Astrocyte of the spinal cord (primary cell): ENCODE data around the gene LAIR2.
A peak's percentile ranks its signal among the peaks of the same experiment; 100 is the strongest.
"Not testable (repeated sequence)": the region's sequence is repeated elsewhere in the genome, so short reads cannot be mapped to it uniquely, and the experiment has no call there.

ENCODE experiments used
- DNase-seq: peaks from one replicate; pipeline ENCODE4 v3.0.0; 2011; ENCODE audit warnings: low read depth, low spot score
- H3K4me3 ChIP-seq: 2 replicates; pipeline ENCODE4 v1.5.1; 2011; ENCODE audit warnings: low read depth, mild to moderate bottlenecking, low read length, moderate library complexity
- in situ Hi-C: cut with HindIII; loops from 2 replicates; pipeline ENCODE4 v1.10.0; 2017; ENCODE audit warnings: low sequenced_read_pairs
- TF ChIP-seq, protein P1 (sequence below): IDR thresholded peaks from 2 replicates; pipeline ENCODE4 v1.5.1; 2012; ENCODE audit warnings: low read depth, mild to moderate bottlenecking, low read length, inconsistent platforms

LAIR2 gene

DNA sequence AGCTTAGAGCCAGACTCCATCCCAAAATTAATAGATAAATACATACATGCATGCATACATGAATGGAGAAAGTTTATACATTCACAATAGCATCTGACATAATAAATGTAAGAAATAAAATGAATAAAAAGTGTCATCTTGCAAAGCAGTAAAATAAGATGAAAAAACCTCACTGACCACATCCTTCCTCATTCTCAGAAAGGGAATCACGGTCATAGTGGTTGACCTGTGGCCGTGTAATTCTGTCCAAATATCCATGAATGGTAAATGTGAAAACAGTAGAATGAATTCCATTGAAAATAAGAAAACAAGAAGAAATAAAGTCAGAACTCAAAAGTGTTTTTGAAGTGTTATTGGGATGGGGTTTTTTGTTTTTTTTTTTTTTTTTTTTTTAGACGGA, 19.7 kb upstream of the LAIR2 start:
- no peak overlapping the region for H3K4me3 ChIP-seq
- DNase-seq = no peak
- TF ChIP-seq, protein P1, sequence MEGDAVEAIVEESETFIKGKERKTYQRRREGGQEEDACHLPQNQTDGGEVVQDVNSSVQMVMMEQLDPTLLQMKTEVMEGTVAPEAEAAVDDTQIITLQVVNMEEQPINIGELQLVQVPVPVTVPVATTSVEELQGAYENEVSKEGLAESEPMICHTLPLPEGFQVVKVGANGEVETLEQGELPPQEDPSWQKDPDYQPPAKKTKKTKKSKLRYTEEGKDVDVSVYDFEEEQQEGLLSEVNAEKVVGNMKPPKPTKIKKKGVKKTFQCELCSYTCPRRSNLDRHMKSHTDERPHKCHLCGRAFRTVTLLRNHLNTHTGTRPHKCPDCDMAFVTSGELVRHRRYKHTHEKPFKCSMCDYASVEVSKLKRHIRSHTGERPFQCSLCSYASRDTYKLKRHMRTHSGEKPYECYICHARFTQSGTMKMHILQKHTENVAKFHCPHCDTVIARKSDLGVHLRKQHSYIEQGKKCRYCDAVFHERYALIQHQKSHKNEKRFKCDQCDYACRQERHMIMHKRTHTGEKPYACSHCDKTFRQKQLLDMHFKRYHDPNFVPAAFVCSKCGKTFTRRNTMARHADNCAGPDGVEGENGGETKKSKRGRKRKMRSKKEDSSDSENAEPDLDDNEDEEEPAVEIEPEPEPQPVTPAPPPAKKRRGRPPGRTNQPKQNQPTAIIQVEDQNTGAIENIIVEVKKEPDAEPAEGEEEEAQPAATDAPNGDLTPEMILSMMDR = no peak
- in situ Hi-C loops = no loop called here

DNA sequence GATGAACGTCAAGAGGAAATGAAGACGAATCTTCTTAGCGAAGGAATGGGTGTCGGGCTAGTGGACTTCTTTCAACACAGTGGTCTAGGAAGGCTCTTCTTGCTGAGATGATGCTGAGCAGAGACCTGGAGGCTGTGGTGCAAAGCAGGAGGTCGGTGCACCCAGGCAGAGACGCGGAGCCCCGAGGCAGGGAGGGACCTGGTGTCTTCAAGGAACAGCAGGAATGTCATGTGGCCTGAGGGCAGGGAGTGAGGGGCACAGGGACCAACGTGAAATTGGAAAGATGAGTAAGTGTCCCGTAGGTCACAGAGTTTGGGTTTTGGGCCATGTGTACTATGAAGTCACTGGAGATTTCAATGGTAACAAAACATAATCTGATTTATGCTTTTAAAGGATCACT, 18.2 kb upstream of the LAIR2 start:
- DNase-seq = no peak
- no peak overlapping the region for H3K4me3 ChIP-seq
- TF ChIP-seq, protein P1 = no peak
- in situ Hi-C loops = no loop called here

DNA sequence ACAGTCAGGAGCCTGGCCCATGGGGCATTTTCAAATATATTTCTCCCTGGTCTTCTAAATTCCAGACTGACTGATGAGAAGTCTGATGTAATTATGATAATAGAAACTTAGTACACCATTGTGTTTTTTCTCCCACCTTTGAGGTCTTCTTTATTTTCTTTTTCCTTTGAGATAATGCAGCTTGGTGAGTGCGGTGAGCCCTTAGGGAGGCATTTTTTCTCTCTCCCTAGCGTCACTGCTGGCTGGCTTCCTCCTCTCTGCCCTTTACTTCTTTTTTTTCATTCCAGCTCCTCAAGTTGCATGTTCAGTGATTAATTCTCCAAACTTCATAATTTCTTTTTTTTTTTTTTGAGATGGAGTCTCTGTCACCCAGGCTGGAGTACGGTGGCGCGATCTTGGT, 16.8 kb upstream of the LAIR2 start:
- DNase-seq = peak; percentile 10
- in situ Hi-C loops = no loop called here
- TF ChIP-seq, protein P1 = no peak
- H3K4me3 ChIP-seq = no peak overlapping the region

DNA sequence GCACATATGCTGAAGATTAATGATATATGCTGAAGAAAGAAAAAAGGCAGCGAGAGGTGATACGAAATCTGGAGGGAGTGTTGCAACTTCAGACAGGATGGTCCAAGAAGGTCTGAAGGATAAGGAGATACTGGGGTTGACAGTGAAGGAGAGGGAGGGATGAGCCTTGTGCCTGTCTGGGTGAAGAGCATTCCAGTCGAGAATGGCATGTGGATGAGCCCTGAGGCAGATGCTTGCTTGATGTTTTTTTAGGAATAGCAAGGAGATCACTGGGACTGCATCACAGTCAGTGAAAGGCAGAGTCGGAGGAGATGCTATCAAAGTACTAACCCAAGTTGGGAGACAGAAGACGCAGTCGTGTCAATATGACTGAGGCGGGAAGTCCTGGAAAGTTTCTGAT, 13.3 kb upstream of the LAIR2 start:
- DNase-seq = no peak
- in situ Hi-C loops = no loop called here
- no peak overlapping the region for H3K4me3 ChIP-seq
- TF ChIP-seq, protein P1 = no peak

DNA sequence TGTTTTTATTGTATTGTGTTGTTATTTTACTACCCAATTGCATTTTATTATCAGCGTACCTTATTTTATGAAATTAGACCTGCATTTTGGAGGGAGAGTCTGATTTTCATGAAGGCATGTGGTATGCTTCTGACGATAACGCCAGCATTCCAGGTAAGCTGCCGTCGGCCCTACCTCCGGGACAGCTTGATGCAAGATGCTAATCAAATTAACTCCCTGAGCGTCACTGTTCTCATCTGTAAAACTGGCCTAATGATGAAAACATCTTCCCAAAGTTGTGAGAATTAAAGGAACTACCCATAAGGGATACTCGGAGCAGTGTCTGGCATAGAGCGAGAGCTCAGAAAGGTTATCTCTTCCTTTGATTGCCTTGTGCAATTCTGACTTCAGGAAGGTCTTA, 12.9 kb upstream of the LAIR2 start:
- DNase-seq = no peak
- in situ Hi-C loops = no loop called here
- no peak overlapping the region for H3K4me3 ChIP-seq

DNA sequence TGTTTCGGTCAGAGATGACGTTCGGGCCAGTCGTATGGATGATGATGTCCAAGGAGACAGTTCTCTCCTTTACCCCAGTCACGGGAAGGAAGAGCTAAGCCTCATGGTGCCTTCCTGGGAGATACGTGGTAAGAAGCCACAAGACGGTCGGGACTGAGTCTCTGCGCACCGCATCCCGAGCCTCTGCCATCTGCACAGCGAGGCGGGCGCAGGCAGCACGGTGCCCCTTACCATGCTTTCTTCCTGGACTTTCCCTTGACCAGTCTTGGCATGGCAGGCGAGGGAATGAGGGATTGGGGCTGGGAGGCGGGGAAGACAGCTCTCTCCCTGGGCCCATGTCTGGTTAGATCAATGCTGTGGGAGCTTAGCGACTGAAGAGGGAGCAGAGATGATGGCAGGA, 10.1 kb upstream of the LAIR2 start:
- in situ Hi-C loops = no loop called here
- no peak overlapping the region for H3K4me3 ChIP-seq
- no peak for DNase-seq
- TF ChIP-seq, protein P1 = no peak

More for the DNA sequence above, 12.9 kb upstream of the LAIR2 start:
- TF ChIP-seq, protein P1 = no peak

DNA sequence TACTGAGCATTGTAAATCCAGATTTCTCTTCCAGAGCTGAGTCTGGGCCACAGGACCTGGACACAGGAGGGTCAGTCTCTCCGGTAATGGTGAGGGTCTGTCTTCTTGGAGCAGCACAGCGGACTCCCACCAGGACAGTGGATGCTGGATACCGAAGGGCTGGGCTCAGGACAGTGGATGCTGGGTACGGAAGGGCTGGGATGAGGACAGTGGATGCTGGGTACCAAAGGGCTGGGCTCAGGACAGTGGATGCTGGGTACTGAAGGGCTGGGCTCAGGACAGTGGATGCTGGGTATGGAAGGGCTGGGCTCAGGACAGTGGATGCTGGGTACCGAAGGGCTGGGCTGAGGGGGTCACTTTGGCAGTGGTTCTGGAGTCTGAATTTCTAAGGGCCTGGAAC, 9.6 kb upstream of the LAIR2 start:
- DNase-seq, H3K4me3 ChIP-seq, in situ Hi-C loops: not testable (repeated sequence)
